K562 (cell line): ENCODE measurements around the gene MALAT1.

ENCODE experiments used
- CBX3 ChIP-seq, 2 experiments: IDR thresholded peaks; 1 replicate in 1 of 2; 2 replicates in 1 of 2; pipeline ENCODE4 v1.6.1; 2012; ENCODE audit warnings: inconsistent platforms in 2 of 2, low read length in 2 of 2, borderline replicate concordance in 1 of 2, control low read depth in 1 of 2
- JUNB ChIP-seq: fragments of 450-650 bp; formaldehyde crosslinking; conservative IDR thresholded peaks from 2 replicates; pipeline ENCODE4 v1.4.0; 2020; ENCODE audit warnings: mild to moderate bottlenecking
- LARP7 ChIP-seq: fragments of 450-650 bp; IDR thresholded peaks from 2 replicates; pipeline ENCODE4 v1.6.1; 2016
- MED1 ChIP-seq: sonication (generic); formaldehyde crosslinking; IDR thresholded peaks from 2 replicates; pipeline ENCODE4 v1.8.1; 2023; ENCODE audit warnings: missing genetic modification reagents, borderline replicate concordance
- NBN ChIP-seq: fragments of 450-650 bp; IDR thresholded peaks from 2 replicates; pipeline ENCODE4 v1.6.1; 2016; ENCODE audit warnings: low read depth, mild to moderate bottlenecking
- NCOA6 ChIP-seq: fragments of 450-650 bp; IDR thresholded peaks from 2 replicates; pipeline ENCODE4 v1.6.1; 2017; ENCODE audit warnings: mild to moderate bottlenecking
- RAD21 ChIP-seq, 2 experiments: fragments of 250-450 bp in 1 of 2; fragments of 450-650 bp in 1 of 2; sonication (Bioruptor Pico) in 1 of 2; formaldehyde crosslinking in 1 of 2; IDR thresholded peaks in 1 of 2; conservative IDR thresholded peaks in 1 of 2; 2 replicates each; pipeline versions ENCODE4 v1.4.0 to v1.8.0; 2020 to 2022; ENCODE audit warnings: mild to moderate bottlenecking in 2 of 2, moderate library complexity in 1 of 2
- TFE3 ChIP-seq: fragments of 450-650 bp; formaldehyde crosslinking; IDR thresholded peaks from 2 replicates; pipeline ENCODE4 v1.4.0; 2020; ENCODE audit warnings: mild to moderate bottlenecking, mixed read lengths
- TF ChIP-seq, protein P1 (sequence below), 3 experiments: IDR thresholded peaks in 2 of 3; conservative IDR thresholded peaks in 1 of 3; 2 replicates each; pipeline ENCODE4 v1.5.1; 2011 to 2012; ENCODE audit warnings: low read length in 3 of 3, mild to moderate bottlenecking in 3 of 3, control low read depth in 2 of 3, improper control_type of control experiment in 1 of 3, inconsistent platforms in 1 of 3, low read depth in 1 of 3, mixed read lengths in 1 of 3, moderate library complexity in 1 of 3; ENCODE audit not compliant: insufficient read depth in 2 of 3

GRCh38 chr11:65540290-65541092 is 41.6 kb downstream of the MALAT1 start:
- TF ChIP-seq RAD21 (CRISPR knock-in tag; conservative IDR thresholded peaks at IDR 0.05 in 1 of 2, IDR thresholded peaks at IDR 0.05 in 1 of 2): peak; percentile 92 to 96
- no peak for TF ChIP-seq MED1 (CRISPR knock-in tag)
- peak in 1 of 2 experiments; percentile 56; a peak in 1 of 3 replicates for TF ChIP-seq CBX3 (IDR thresholded peaks at IDR 0.05; ENCODE audit: borderline replicate concordance in 1 of 2, low read length in 2 of 2)
- TF ChIP-seq NBN: no peak
- no peak for TF ChIP-seq JUNB (CRISPR knock-in tag)
- TF ChIP-seq, protein P1, sequence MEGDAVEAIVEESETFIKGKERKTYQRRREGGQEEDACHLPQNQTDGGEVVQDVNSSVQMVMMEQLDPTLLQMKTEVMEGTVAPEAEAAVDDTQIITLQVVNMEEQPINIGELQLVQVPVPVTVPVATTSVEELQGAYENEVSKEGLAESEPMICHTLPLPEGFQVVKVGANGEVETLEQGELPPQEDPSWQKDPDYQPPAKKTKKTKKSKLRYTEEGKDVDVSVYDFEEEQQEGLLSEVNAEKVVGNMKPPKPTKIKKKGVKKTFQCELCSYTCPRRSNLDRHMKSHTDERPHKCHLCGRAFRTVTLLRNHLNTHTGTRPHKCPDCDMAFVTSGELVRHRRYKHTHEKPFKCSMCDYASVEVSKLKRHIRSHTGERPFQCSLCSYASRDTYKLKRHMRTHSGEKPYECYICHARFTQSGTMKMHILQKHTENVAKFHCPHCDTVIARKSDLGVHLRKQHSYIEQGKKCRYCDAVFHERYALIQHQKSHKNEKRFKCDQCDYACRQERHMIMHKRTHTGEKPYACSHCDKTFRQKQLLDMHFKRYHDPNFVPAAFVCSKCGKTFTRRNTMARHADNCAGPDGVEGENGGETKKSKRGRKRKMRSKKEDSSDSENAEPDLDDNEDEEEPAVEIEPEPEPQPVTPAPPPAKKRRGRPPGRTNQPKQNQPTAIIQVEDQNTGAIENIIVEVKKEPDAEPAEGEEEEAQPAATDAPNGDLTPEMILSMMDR (IDR thresholded peaks at IDR 0.05 in 2 of 3, conservative IDR thresholded peaks at IDR 0.05 in 1 of 3; ENCODE audit: insufficient read depth in 2 of 3, low read depth in 1 of 3, low read length in 3 of 3): peak; percentile 88 to 94 (median 92)
- TF ChIP-seq TFE3 (CRISPR knock-in tag): no peak
- no peak for TF ChIP-seq LARP7
- no peak for TF ChIP-seq NCOA6
